ENCODE results near the gene OPRM1.

DNA sequence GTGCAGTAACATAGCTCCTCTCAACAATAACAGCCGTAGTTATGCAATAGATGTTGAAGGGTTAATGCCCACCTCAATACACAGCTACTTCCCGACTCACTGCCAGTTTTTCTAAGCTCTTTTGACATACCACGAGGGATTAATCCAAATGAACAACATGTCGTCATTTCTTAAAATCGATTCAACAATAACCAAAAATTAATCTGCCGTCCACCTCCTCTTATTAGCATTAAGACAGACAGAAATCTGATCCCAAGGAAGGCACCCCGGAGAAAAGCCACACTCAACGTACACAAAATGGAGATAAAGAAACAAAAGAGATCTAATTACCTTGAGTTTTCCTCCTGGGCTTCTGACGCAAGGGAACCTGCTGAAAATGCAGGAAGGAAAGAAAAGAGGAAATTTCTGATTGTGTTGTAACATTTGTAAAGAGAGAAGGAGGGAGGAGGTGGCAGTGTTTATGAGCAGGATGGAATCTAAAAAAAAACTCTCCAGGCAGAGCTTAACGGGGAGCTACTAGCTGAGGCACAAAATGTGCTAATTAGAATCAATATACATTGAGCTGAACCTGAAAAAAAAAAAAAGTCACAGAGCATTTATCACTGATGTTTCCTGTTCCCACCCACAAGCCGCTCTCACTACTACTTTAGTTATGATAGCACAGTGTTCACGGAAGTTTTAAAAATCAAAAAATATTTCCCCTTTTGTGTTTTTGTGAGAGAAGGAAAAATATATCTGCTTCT lies 208.2 kb downstream of the OPRM1 start:
- TF ChIP-seq, protein P1, sequence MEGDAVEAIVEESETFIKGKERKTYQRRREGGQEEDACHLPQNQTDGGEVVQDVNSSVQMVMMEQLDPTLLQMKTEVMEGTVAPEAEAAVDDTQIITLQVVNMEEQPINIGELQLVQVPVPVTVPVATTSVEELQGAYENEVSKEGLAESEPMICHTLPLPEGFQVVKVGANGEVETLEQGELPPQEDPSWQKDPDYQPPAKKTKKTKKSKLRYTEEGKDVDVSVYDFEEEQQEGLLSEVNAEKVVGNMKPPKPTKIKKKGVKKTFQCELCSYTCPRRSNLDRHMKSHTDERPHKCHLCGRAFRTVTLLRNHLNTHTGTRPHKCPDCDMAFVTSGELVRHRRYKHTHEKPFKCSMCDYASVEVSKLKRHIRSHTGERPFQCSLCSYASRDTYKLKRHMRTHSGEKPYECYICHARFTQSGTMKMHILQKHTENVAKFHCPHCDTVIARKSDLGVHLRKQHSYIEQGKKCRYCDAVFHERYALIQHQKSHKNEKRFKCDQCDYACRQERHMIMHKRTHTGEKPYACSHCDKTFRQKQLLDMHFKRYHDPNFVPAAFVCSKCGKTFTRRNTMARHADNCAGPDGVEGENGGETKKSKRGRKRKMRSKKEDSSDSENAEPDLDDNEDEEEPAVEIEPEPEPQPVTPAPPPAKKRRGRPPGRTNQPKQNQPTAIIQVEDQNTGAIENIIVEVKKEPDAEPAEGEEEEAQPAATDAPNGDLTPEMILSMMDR (IDR thresholded peaks at IDR 0.05 in 2 of 3, conservative IDR thresholded peaks at IDR 0.05 in 1 of 3; ENCODE audit: borderline replicate concordance in 1 of 3, insufficient read depth in 1 of 3, low read depth in 2 of 3, low read length in 2 of 3), result no peak
- TF ChIP-seq, protein P2, sequence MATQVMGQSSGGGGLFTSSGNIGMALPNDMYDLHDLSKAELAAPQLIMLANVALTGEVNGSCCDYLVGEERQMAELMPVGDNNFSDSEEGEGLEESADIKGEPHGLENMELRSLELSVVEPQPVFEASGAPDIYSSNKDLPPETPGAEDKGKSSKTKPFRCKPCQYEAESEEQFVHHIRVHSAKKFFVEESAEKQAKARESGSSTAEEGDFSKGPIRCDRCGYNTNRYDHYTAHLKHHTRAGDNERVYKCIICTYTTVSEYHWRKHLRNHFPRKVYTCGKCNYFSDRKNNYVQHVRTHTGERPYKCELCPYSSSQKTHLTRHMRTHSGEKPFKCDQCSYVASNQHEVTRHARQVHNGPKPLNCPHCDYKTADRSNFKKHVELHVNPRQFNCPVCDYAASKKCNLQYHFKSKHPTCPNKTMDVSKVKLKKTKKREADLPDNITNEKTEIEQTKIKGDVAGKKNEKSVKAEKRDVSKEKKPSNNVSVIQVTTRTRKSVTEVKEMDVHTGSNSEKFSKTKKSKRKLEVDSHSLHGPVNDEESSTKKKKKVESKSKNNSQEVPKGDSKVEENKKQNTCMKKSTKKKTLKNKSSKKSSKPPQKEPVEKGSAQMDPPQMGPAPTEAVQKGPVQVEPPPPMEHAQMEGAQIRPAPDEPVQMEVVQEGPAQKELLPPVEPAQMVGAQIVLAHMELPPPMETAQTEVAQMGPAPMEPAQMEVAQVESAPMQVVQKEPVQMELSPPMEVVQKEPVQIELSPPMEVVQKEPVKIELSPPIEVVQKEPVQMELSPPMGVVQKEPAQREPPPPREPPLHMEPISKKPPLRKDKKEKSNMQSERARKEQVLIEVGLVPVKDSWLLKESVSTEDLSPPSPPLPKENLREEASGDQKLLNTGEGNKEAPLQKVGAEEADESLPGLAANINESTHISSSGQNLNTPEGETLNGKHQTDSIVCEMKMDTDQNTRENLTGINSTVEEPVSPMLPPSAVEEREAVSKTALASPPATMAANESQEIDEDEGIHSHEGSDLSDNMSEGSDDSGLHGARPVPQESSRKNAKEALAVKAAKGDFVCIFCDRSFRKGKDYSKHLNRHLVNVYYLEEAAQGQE (IDR thresholded peaks at IDR 0.05; ENCODE audit: low read depth), result no peak
- TF ChIP-seq, protein P3, sequence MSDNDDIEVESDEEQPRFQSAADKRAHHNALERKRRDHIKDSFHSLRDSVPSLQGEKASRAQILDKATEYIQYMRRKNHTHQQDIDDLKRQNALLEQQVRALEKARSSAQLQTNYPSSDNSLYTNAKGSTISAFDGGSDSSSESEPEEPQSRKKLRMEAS (IDR thresholded peaks at IDR 0.05), result no peak
- TF ChIP-seq EZH2 (IDR thresholded peaks at IDR 0.05) (no peak), POLR2A (IDR thresholded peaks at IDR 0.05; ENCODE audit: borderline replicate concordance, extremely low read depth, insufficient read depth, insufficient read length) (no peak), CBX3 (IDR thresholded peaks at IDR 0.05; ENCODE audit: low read depth) (no peak), TCF7L2 (IDR thresholded peaks at IDR 0.05; ENCODE audit: borderline replicate concordance, extremely low read depth, insufficient read depth, insufficient read length) (no peak), EZH2phosphoT487 (IDR thresholded peaks at IDR 0.05; ENCODE audit: borderline replicate concordance) (no peak), SP1 (IDR thresholded peaks at IDR 0.05; ENCODE audit: low read depth) (no peak)
